Lower lobe of right lung (tissue), 2 donors: ENCODE data around the gene RETREG3. TPM values are rescaled to one million over a fixed set of nuclear protein-coding genes. Genes with fewer than 3 reads are reported as not detected.

Experiments
- ATAC-seq, 2 donors: fragments of 200-7000 bp; cut with Tn5 transposase; one replicate each; pipeline ENCODE4 v1.9.1; 2020 to 2022; ENCODE audit warnings: mild to moderate bottlenecking in 2 of 2, moderate library complexity in 2 of 2
- DNase-seq: peaks from one replicate; pipeline ENCODE4 v3.0.0-alpha.2; 2020
- H3K27ac ChIP-seq: fragments of 200-600 bp; one replicate; pipeline ENCODE4 v1.8.0; 2022
- H3K27me3 ChIP-seq: fragments of 200-600 bp; one replicate; pipeline ENCODE4 v1.8.0; 2022; ENCODE audit warnings: low read depth
- H3K36me3 ChIP-seq: fragments of 200-600 bp; one replicate; pipeline ENCODE4 v1.8.0; 2022; ENCODE audit warnings: mild to moderate bottlenecking
- H3K4me1 ChIP-seq: fragments of 200-600 bp; one replicate; pipeline ENCODE4 v1.8.0; 2022
- H3K4me3 ChIP-seq: fragments of 200-600 bp; one replicate; pipeline ENCODE4 v1.8.0; 2022; ENCODE audit warnings: mild to moderate bottlenecking
- H3K9me3 ChIP-seq: fragments of 200-600 bp; one replicate; pipeline ENCODE4 v1.8.0; 2022
- CTCF ChIP-seq: fragments of 200-600 bp; IDR thresholded peaks from one replicate; pipeline ENCODE4 v1.8.0; 2022; ENCODE audit warnings: antibody characterized with exemption, mild to moderate bottlenecking
- intact Hi-C: fragments of 100-400 bp; cut with DNase I; formaldehyde crosslinking; loops from one replicate; pipeline ENCODE4 v1.11.0; 2022
- total RNA-seq: library from RNA; stranded (reverse); fragmentation: NEBNext Ultra II Directional; extraction: Animal tissue kit (Norgen Biotek cat#: 25700); gene quantifications from one replicate; pipeline ENCODE4 v1.2.1, GENCODE V29; 2021
- donor health status: DM: no; HTN: yes; CAD: no; lungs with severe emphysema.

Gene RETREG3
- total RNA-seq, 1 donor from 2014 or later = 70.7 TPM

- TF ChIP-seq CTCF = no peak
- peaks cover 55% of the 10 kb centered on the region for H3K4me1 ChIP-seq
- H3K9me3 ChIP-seq = no peaks in the 10 kb centered on the region
- H3K36me3 ChIP-seq = peaks cover 49% of the 10 kb centered on the region
- ATAC-seq (no peak), DNase-seq (no peak)
- intact Hi-C loops = no loop called here
- no peaks in the 10 kb centered on the region for H3K27me3 ChIP-seq
- H3K27ac ChIP-seq = peak overlapping the region; percentile 96
- H3K4me3 ChIP-seq = no peak overlapping the region
These were observed 43.5 kb downstream of the RETREG3 start for GRCh38 chr17:42565523-42566214.

DNA sequence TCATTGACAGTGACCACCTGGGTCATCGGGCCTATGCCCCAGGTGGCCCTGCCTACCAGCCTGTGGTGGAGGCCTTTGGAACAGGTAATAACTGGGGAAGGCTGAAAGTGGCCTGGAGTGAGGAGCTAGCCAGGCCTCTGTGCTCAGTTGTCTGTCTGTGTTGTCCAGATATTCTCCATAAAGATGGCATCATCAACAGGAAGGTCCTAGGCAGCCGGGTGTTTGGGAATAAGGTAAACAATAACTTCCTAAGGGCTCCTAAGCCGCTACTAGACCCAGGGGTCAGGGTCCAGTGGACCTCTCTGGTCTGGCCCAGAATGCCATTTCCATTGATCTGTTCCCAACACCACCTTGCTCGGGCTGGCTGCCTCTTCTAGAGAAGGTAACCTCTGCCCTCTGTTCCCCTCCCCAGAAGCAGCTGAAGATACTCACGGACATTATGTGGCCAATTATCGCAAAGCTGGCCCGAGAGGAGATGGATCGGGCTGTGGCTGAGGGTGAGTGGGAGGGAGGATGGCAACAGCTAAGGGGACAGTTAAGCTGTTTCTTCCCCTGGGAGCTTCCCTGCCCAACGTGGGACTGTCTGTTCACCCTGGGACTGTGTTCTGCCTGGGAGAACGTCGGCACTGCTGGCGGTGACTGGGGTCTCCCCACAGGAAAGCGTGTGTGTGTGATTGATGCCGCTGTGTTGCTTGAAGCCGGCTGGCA is 44.2 kb downstream of the RETREG3 start:
- ATAC-seq = no peak
- TF ChIP-seq CTCF = no peak
- H3K4me1 ChIP-seq = peaks cover 59% of the 10 kb centered on the region

DNA sequence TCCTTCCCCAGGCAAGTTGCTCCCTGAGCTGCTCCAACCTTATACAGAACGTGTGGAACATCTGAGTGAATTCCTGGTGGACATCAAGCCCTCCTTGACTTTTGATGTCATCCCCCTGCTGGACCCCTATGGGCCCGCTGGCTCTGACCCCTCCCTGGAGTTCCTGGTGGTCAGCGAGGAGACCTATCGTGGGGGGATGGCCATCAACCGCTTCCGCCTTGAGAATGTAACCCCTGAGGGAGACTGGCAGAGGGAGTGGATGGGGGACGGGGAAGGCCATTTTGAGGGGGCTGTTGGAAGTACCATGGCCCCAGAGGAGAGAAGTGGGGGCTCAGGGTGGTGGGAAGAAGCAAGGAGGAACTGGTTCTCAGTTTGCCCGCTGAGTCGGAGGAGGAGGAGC is 45.2 kb downstream of the RETREG3 start:
- Histone ChIP-seq H3K27me3 (no peaks in the 10 kb centered on the region), H3K4me3 (peak overlapping the region; percentile 96), H3K36me3 (peaks cover 31% of the 10 kb centered on the region), H3K9me3 (no peaks in the 10 kb centered on the region), H3K27ac (no peak overlapping the region), H3K4me1 (peaks cover 60% of the 10 kb centered on the region)
- ATAC-seq = no peak
- intact Hi-C loops = no loop called here
- no peak for DNase-seq
- TF ChIP-seq CTCF = no peak

More for the DNA sequence above, 44.2 kb downstream of the RETREG3 start:
- no peak for DNase-seq
- H3K4me3 ChIP-seq = no peak overlapping the region
- H3K36me3 ChIP-seq = peaks cover 42% of the 10 kb centered on the region
- no peaks in the 10 kb centered on the region for H3K9me3 ChIP-seq
- H3K27ac ChIP-seq = no peak overlapping the region
- intact Hi-C loops = no loop called here
- no peaks in the 10 kb centered on the region for H3K27me3 ChIP-seq

GRCh38 chr17:42563543-42563942 is 45.6 kb downstream of the RETREG3 start:
- H3K4me3 ChIP-seq = peak overlapping the region; percentile 96
- ATAC-seq = no peak
- no peak for TF ChIP-seq CTCF

DNA sequence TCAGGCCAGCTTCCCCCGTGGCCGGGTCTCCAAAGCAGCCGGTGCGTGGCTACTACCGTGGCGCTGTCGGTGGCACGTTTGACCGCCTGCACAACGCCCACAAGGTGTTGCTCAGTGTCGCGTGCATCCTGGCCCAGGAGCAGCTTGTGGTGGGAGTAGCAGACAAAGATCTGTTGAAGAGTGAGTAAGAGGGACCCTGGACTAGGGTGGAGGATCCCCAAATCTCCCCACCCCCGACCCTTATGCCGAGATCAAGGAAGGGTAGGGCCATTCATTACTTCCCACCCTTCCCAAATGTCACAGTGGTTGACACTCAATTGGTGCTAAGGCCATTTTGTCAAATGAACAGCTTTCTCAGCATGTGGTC is 46.0 kb downstream of the RETREG3 start:
- intact Hi-C loops = no loop called here
- DNase-seq (no peak), ATAC-seq (no peak)
- Histone ChIP-seq H3K9me3 (no peaks in the 10 kb centered on the region), H3K27ac (peak overlapping the region; percentile 73), H3K27me3 (no peaks in the 10 kb centered on the region), H3K4me3 (peak overlapping the region; percentile 96), H3K4me1 (peaks cover 52% of the 10 kb centered on the region), H3K36me3 (peaks cover 23% of the 10 kb centered on the region)
- TF ChIP-seq CTCF = no peak

More at GRCh38 chr17:42563543-42563942, 45.6 kb downstream of the RETREG3 start:
- no peak for DNase-seq
- intact Hi-C loops = no loop called here
- Histone ChIP-seq H3K9me3 (no peaks in the 10 kb centered on the region), H3K27ac (no peak overlapping the region), H3K36me3 (peaks cover 27% of the 10 kb centered on the region), H3K4me1 (peaks cover 56% of the 10 kb centered on the region), H3K27me3 (no peaks in the 10 kb centered on the region)
